Peyer's patch (tissue), 4 donors: ENCODE measurements around the gene C1orf167. TPM values are rescaled to one million over a fixed set of nuclear protein-coding genes. Genes with fewer than 3 reads are reported as not detected.

Experiments
- DNase-seq, 3 donors: peaks; one replicate each; pipeline ENCODE4 v3.0.0-alpha.2; 2017 to 2019
- H3K27ac ChIP-seq, 4 donors: fragments of 200-600 bp; sonication (generic); one replicate each; pipeline ENCODE4 v1.5.1; 2016 to 2019
- H3K27me3 ChIP-seq, 2 donors: fragments of 200-600 bp; sonication (generic); one replicate each; pipeline ENCODE4 v1.5.1; 2019
- H3K36me3 ChIP-seq, 3 donors: fragments of 200-600 bp; sonication (generic); one replicate each; pipeline ENCODE4 v1.5.1; 2016 to 2019
- H3K4me1 ChIP-seq, 4 donors: fragments of 200-600 bp; sonication (generic); one replicate each; pipeline ENCODE4 v1.5.1; 2016 to 2019
- H3K4me3 ChIP-seq, 4 donors: fragments of 200-600 bp; sonication (generic); 1 replicate in 3 of 4; 2 replicates in 1 of 4; pipeline ENCODE4 v1.5.1; 2016 to 2019; ENCODE audit warnings: mild to moderate bottlenecking in 1 of 4
- H3K9me3 ChIP-seq, 4 donors: fragments of 200-600 bp; sonication (generic); one replicate each; pipeline ENCODE4 v1.5.1; 2016 to 2019; ENCODE audit warnings: mild to moderate bottlenecking in 1 of 4
- CTCF ChIP-seq, 6 experiments: fragments of 450-650 bp in 4 of 6; fragments of 200-600 bp in 2 of 6; sonication (generic) in 1 of 6; IDR thresholded peaks; one replicate each; pipeline ENCODE4 v1.5.1; 2017 to 2019; ENCODE audit warnings: antibody characterized with exemption in 6 of 6, mild to moderate bottlenecking in 3 of 6, moderate library complexity in 1 of 6
- POLR2A ChIP-seq, 2 donors: fragments of 450-650 bp; IDR thresholded peaks; one replicate each; pipeline ENCODE4 v1.5.1; 2017; ENCODE audit warnings: antibody characterized with exemption in 2 of 2, mild to moderate bottlenecking in 2 of 2, moderate library complexity in 2 of 2
- total RNA-seq, 4 donors: library from RNA; depleted of rRNA; stranded (reverse); fragments of >200 nt; gene quantifications; one replicate each; pipeline ENCODE4 v1.1.0, GENCODE V29; 2016

C1orf167 gene
- total RNA-seq, 4 donors from 2014 or later: not detected

GRCh38 chr1:11757047-11757446 lies 4.9 kb upstream of the C1orf167 start:
- no peak for TF ChIP-seq POLR2A (IDR thresholded peaks at IDR 0.05)
- TF ChIP-seq CTCF (IDR thresholded peaks at IDR 0.05): no peak
- no peak overlapping the region for H3K4me3 ChIP-seq
- H3K27me3 ChIP-seq: peaks cover 0 to 7% of the 10 kb centered on the region in 2 donors
- H3K4me1 ChIP-seq: no peaks in the 10 kb centered on the region
- no peak for DNase-seq
- H3K36me3 ChIP-seq: no peaks in the 10 kb centered on the region
- no peaks in the 10 kb centered on the region for H3K9me3 ChIP-seq
- H3K27ac ChIP-seq: no peak overlapping the region

DNA sequence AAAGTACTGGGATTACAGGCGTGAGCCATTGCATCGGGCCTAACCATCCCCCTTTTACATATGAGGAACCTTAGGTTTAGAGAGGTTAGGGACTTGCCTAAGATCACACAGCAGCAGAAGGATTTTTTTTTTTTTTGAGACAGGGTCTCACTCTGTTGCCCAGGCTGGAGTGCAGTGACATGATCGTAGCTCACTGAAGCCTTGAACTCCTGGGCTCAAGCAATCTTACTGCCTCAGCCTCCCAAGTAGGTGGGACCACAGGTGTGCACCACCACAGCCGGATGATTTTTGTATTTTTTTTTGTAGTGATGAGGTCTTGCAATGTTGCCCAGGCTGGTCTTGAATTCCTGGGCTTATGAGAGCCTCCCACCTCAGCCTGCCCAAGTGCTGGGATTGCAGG lies 2.2 kb upstream of the C1orf167 start:
- DNase-seq: no peak
- Histone ChIP-seq H3K27me3 (peaks cover 0 to 7% of the 10 kb centered on the region in 2 donors), H3K9me3 (no peaks in the 10 kb centered on the region), H3K27ac (no peak overlapping the region), H3K4me1 (no peaks in the 10 kb centered on the region), H3K36me3 (no peaks in the 10 kb centered on the region), H3K4me3 (no peak overlapping the region)
- TF ChIP-seq POLR2A (IDR thresholded peaks at IDR 0.05): no peak
- TF ChIP-seq CTCF (IDR thresholded peaks at IDR 0.05): no peak

GRCh38 chr1:11761285-11761684 lies 708 bp upstream of the C1orf167 start:
- Histone ChIP-seq H3K4me3 (no peak overlapping the region), H3K27ac (no peak overlapping the region), H3K9me3 (no peaks in the 10 kb centered on the region), H3K27me3 (peaks cover 0 to 7% of the 10 kb centered on the region in 2 donors), H3K4me1 (no peaks in the 10 kb centered on the region), H3K36me3 (no peaks in the 10 kb centered on the region)
- DNase-seq: no peak
- TF ChIP-seq CTCF (IDR thresholded peaks at IDR 0.05): no peak
- TF ChIP-seq POLR2A (IDR thresholded peaks at IDR 0.05): no peak

GRCh38 chr1:11764115-11764514 lies 2.1 kb downstream of the C1orf167 start:
- TF ChIP-seq CTCF (IDR thresholded peaks at IDR 0.05) (no peak), POLR2A (IDR thresholded peaks at IDR 0.05) (no peak)
- Histone ChIP-seq H3K27me3 (peaks cover 0 to 7% of the 10 kb centered on the region in 2 donors), H3K36me3 (no peaks in the 10 kb centered on the region)

GRCh38 chr1:11764519-11764918 lies 2.5 kb downstream of the C1orf167 start:
- Histone ChIP-seq H3K36me3 (no peaks in the 10 kb centered on the region), H3K27ac (no peak overlapping the region), H3K4me3 (no peak overlapping the region), H3K27me3 (peaks cover 0 to 7% of the 10 kb centered on the region in 2 donors), H3K4me1 (no peaks in the 10 kb centered on the region), H3K9me3 (no peaks in the 10 kb centered on the region)
- DNase-seq: no peak
- TF ChIP-seq POLR2A (IDR thresholded peaks at IDR 0.05): no peak
- TF ChIP-seq CTCF (IDR thresholded peaks at IDR 0.05): no peak

More at GRCh38 chr1:11764115-11764514, 2.1 kb downstream of the C1orf167 start:
- Histone ChIP-seq H3K9me3 (no peaks in the 10 kb centered on the region), H3K4me3 (no peak overlapping the region), H3K27ac (no peak overlapping the region), H3K4me1 (no peaks in the 10 kb centered on the region)
- DNase-seq: no peak
